ENCODE measurements around the gene CCDC92B.

GRCh38 chr17:2697611-2698162 is 51.8 kb downstream of the CCDC92B start:
- TF ChIP-seq CTCF (IDR thresholded peaks at IDR 0.05): no peak
- TF ChIP-seq EZH2phosphoT487 (IDR thresholded peaks at IDR 0.05): no peak

All from neural progenitor cell (in vitro differentiated cells).